ENCODE measurements around the gene PI4KA.
"Not testable (repeated sequence)": the region's sequence is repeated elsewhere in the genome, so short reads cannot be mapped to it uniquely, and the experiment has no call there.

PI4KA gene

DNA sequence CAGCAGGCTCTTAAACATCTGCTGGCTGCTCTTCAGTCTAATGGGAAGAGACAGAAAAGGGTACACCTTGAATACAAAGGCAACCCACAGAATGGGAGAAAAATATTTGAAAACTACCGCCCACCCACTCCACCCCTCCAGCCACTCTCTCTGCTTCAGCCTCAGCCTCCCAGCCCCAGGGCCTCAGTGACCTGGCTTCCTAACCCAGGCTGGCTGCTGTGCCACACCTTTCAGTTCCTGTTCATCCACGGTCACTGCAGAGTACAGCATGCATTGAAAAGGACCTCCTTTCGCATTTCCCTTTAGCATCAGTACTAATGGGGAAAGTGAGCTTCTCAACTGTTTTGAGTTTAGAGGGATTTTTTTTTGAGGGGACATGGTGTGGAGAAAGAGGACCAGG lies 113.5 kb downstream of the PI4KA start:
- DNase-seq: no peak

DNA sequence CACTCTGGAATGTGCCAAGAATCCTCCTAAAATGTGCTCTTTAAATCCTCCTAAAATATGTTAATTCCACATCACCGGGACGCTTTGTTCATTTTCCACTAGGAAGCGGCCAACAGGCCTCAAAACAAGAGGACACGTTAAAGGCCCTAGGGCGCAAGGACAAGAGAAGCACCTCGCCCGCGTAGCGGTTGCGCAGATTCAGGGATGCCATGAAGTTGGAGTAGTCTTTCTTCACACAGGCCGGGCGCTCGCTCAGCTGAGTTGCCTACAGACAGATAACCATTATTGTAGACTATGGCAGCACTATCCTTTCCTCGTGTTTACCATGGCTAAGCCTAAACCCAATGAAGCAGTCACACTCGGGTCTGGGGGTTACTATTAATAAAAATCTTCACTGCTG lies 114.2 kb downstream of the PI4KA start:
- no peak for DNase-seq

GRCh38 chr22:20742764-20743163 lies 115.8 kb downstream of the PI4KA start:
- no peak for DNase-seq

GRCh38 chr22:20741634-20742581 lies 116.7 kb downstream of the PI4KA start:
- DNase-seq: peak; percentile 8

- DNase-seq: no peak
These were observed 117.5 kb downstream of the PI4KA start for GRCh38 chr22:20741008-20741633.

GRCh38 chr22:20740222-20740951 lies 118.2 kb downstream of the PI4KA start:
- no peak for DNase-seq

DNA sequence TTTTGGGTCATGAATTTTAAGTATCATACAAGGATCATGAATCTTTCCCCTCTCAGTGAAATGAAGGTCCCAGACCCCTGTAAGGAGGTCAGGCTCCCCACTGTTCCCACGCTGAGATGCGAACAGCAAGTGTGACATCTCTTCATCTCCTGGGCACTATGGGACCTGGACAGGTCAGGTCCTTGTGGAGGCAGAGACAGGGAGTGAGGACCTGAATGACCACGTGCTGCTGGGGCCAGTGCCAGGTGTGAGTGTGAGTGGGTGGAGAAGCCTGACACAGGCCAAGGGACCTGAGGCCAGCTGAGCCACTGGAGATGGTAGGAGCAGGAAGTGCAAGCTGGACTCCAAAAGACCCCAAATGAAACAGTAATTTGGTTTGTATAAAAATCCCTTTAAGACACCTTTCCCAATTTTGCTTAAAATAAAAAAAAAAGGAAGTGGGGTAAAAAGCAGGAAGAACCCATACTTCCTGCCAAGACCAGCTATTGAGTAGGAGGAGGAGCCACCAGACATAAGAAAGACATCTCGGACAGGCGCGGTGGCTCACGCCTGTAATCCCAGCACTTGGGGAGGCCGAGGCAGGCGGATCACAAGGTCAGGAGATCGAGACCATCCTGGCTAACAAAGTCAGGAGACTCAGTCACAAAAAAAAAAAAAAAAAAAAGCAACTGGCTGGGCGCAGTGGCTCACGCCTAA lies 120.1 kb downstream of the PI4KA start:
- no peak for DNase-seq

- not testable (repeated sequence) for DNase-seq
These were observed 121.7 kb downstream of the PI4KA start for GRCh38 chr22:20736891-20737290.

DNA sequence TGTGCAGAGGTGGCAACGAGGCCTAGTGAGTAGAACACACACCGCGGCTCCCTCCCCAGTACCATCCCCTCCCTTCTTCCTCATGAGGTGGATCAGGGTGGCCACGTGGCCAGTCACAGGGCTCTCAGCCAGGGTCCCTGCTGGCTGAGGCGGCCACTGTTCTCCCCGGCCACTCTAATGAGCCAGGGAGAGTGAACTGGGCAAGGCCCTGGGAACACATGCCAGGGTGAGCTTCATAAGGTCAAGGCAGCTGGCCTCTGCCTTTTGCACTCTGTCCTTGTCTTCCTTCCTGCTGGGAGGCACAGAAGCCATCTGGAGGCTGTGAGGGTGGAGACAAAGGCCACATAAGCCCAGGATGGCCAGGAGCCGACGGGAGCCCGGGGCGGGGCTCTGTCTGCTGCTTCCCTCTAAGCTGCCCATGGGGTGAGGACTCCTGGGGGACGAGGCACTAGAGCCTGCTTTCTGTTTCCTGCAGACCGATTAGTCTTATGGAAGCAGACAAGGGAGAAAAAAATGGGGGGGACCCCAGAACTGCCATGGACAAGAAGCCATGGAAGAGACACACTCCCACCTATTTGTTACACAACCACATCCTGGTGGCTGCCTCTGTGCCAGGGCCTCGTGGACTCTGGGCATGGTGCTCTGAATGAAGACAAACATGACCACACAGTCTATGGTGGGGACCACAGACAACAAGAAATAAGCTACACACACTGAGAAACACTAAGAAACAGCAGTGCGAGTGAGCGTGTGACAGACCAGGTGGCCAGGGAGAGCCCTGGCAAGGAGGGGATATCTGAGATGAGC lies 123.1 kb downstream of the PI4KA start:
- not testable (repeated sequence) for DNase-seq

DNA sequence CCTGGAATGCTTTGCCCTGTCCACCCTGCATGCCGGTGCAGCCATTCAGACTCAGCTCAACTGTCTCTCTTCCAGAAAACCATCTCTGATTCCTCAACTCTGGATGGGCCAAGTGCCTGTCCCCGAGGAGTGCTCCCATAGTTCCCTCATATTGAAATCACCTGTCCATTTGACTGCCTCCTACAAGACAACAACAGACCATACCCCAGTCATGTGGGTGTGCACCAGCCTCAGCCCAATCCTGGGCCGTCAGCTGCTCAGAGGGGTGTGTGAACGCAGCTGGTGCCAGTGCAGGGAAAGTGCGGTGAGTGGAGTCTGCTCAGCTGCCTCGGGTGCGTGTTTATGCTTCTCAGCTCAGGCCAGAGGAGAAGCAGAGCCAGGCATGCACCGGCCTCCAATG lies 126.2 kb downstream of the PI4KA start:
- not testable (repeated sequence) for DNase-seq

GRCh38 chr22:20729194-20729593 lies 129.4 kb downstream of the PI4KA start:
- DNase-seq: no peak

DNA sequence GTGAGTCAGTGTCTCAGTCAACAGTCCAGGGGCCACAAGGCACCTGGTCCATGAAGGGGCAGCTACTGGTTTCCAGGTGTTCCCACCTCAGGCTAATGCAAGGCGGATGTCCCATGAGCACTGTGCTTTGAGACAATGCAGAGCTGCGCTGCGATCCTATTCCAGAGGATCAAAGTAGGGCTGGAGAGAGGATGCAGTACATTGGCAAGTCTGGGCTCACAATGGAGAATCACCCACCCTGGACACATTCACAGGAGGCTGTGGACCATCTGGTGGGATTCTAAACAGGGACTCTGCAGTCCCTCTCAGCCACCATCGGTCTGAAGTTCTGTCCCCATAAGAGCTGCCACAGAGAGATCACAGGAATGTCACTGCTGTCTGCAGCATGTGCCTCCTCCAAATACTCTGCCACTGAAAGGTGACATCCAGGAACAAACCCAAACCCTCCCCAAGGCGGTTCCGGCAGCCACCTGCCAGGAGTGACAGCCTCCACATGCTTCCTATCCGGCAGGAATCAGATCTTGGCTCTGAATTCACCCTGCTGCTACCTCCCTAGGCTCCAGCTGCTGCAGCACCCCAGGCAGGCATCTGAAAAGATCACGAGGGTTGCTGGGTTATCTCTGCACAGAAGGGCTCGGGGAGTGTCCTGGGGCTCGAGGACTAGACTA lies 130.0 kb downstream of the PI4KA start:
- no peak for DNase-seq

- no peak for DNase-seq
These were observed 131.2 kb downstream of the PI4KA start for GRCh38 chr22:20727118-20728015.

- DNase-seq: no peak
These were observed 132.5 kb downstream of the PI4KA start for GRCh38 chr22:20725987-20726558.

GRCh38 chr22:20724676-20725454 lies 133.7 kb downstream of the PI4KA start:
- DNase-seq: no peak

DNA sequence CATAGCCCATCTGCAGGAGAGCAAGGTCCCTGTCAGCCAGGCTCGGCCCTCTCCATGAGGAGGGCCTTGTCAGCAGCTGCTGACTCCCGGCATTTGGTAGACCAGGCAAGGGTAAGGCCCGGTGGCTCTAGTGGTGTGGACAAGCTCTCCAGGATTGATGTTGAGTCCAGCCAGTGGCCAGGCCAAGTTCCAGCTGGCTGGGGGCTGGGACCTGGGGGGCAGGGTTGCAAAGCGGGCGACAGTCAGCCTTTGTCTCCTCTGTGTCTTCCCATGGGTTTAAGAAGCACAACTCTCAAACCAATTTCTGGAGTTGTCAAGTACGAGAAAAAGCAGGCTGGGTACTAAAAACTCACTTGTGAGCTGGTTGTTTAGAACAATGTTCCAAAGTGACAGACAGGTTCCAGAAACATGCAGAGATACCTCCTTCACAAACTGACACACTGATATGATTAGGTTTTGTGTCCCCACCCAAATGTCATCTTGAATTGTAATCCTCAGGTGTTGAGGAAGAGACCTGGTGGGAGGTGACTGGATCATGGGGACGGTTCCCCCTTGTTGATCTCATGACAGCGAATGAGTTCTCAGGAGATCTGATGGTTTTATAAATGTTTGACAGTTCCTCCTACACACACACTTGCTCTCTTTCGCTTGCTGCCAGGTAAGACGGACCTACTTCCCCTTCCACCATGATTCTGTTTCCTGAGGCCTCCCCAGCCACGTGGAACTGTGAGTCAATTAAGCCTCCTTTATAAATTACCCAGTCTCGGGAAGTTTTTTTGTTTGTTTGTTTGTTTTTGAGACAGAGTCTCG lies 137.0 kb downstream of the PI4KA start:
- no peak for DNase-seq

- DNase-seq: no peak
These were observed 137.8 kb downstream of the PI4KA start for GRCh38 chr22:20720692-20721408.

- DNase-seq: not testable (repeated sequence)
These were observed 139.9 kb downstream of the PI4KA start for GRCh38 chr22:20718727-20719126.

Measured in activated effector memory CD4-positive, alpha-beta T cell treated with Interleukin-2 at 50 U/mL for 16 hours (primary cell).